Mesothelial cell of epicardium (in vitro differentiated cells): ENCODE data around the gene SLC9A7. TPM values are rescaled to one million over a fixed set of nuclear protein-coding genes. Genes with fewer than 3 reads are reported as not detected.
"Not testable (repeated sequence)": the region's sequence is repeated elsewhere in the genome, so short reads cannot be mapped to it uniquely, and the experiment has no call there.

Experiments
- DNase-seq, 2 experiments: peaks; one replicate each; pipeline ENCODE4 v3.0.0; 2021; ENCODE audit warnings: low spot score in 2 of 2; ENCODE audit not compliant: unreplicated experiment in 2 of 2
- H3K27ac Mint-ChIP-seq: 2 replicates; pipeline ENCODE4 v1.8.0; 2021; ENCODE audit warnings: mixed read lengths
- H3K27me3 Mint-ChIP-seq: 2 replicates; pipeline ENCODE4 v1.8.0; 2021; ENCODE audit warnings: low read depth, mixed read lengths
- H3K36me3 Mint-ChIP-seq: 2 replicates; pipeline ENCODE4 v1.8.0; 2021; ENCODE audit warnings: mixed read lengths
- H3K4me1 Mint-ChIP-seq: 2 replicates; pipeline ENCODE4 v1.8.0; 2021; ENCODE audit warnings: mixed read lengths
- H3K4me3 Mint-ChIP-seq: 2 replicates; pipeline ENCODE4 v1.8.0; 2021; ENCODE audit warnings: mild to moderate bottlenecking, moderate library complexity, mixed read lengths
- H3K9me3 Mint-ChIP-seq: 2 replicates; pipeline ENCODE4 v1.8.0; 2021; ENCODE audit warnings: mixed read lengths
- total RNA-seq: library from RNA; stranded (reverse); gene quantifications from 3 replicates; pipeline ENCODE4 v1.2.1, GENCODE V29; 2021
- TF ChIP-seq, protein P1 (sequence below): fragments of 200-600 bp; sonication (generic); IDR thresholded peaks from one replicate; pipeline ENCODE4 v1.5.0; 2021; ENCODE audit warnings: antibody characterized with exemption; ENCODE audit not compliant: unreplicated experiment

SLC9A7 gene
- total RNA-seq, 1 donor from 2014 or later, result 14.1 TPM

DNA sequence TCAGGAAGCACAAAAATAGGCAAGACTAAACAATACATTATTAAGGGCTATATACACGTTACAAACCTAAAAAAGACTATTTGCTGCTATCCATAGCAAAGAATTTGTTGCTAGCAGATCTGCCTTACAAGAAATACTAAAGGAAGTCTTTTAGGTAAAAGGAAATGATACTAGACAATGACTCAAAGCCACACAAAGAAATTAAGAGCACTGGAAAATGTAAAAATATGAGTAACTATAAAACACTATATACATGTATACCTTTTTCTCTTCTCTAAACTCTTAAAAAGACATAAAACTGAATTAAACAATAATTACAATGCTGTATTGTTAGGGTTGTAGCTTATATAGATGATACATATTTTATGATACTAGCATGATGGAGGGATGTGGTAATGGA is 25.7 kb downstream of the SLC9A7 start:
- no peak for DNase-seq
- Mint-ChIP-seq H3K27me3 (no peaks in the 10 kb centered on the region), H3K36me3 (peaks cover 19% of the 10 kb centered on the region), H3K9me3 (peaks cover 62% of the 10 kb centered on the region), H3K4me3 (no peak overlapping the region), H3K27ac (no peak overlapping the region), H3K4me1 (no peaks in the 10 kb centered on the region)
- TF ChIP-seq, protein P1, sequence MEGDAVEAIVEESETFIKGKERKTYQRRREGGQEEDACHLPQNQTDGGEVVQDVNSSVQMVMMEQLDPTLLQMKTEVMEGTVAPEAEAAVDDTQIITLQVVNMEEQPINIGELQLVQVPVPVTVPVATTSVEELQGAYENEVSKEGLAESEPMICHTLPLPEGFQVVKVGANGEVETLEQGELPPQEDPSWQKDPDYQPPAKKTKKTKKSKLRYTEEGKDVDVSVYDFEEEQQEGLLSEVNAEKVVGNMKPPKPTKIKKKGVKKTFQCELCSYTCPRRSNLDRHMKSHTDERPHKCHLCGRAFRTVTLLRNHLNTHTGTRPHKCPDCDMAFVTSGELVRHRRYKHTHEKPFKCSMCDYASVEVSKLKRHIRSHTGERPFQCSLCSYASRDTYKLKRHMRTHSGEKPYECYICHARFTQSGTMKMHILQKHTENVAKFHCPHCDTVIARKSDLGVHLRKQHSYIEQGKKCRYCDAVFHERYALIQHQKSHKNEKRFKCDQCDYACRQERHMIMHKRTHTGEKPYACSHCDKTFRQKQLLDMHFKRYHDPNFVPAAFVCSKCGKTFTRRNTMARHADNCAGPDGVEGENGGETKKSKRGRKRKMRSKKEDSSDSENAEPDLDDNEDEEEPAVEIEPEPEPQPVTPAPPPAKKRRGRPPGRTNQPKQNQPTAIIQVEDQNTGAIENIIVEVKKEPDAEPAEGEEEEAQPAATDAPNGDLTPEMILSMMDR, result no peak

- TF ChIP-seq, protein P1, result no peak
- Mint-ChIP-seq H3K36me3 (peaks cover 2% of the 10 kb centered on the region), H3K4me3 (no peak overlapping the region), H3K4me1 (no peaks in the 10 kb centered on the region), H3K27me3 (no peaks in the 10 kb centered on the region), H3K27ac (no peak overlapping the region), H3K9me3 (peaks cover 46% of the 10 kb centered on the region)
- DNase-seq, result no peak
Observed at GRCh38 chrX:46730765-46731164, 28.2 kb downstream of the SLC9A7 start.

GRCh38 chrX:46727441-46727840 is 31.5 kb downstream of the SLC9A7 start:
- Mint-ChIP-seq H3K27me3 (no peaks in the 10 kb centered on the region), H3K36me3 (no peaks in the 10 kb centered on the region), H3K9me3 (peaks cover 26% of the 10 kb centered on the region), H3K4me1 (no peaks in the 10 kb centered on the region), H3K27ac (no peak overlapping the region), H3K4me3 (no peak overlapping the region)
- TF ChIP-seq, protein P1, result no peak
- no peak for DNase-seq

DNA sequence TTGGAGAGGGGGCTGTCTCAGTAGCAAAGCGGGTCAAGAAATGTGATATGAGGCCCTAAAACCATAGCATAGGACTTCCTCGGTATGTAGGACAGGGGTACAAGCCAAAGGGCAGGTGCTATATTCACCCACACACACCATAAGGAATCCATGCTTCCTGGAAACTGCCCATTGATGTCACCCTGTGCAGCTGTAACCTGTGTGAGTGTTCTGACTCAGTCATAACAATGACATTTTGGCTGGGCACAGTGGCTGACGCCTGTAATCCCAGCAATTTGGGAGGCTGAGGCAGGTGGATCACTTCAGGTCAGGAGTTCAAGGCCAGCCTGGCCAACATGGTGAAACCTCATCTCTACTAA is 35.4 kb downstream of the SLC9A7 start:
- H3K4me3 Mint-ChIP-seq, H3K27ac Mint-ChIP-seq, H3K27me3 Mint-ChIP-seq, H3K4me1 Mint-ChIP-seq, DNase-seq, H3K36me3 Mint-ChIP-seq: not testable (repeated sequence)
- H3K9me3 Mint-ChIP-seq, result peaks cover 30% of the 10 kb centered on the region

- H3K27ac Mint-ChIP-seq, result no peak overlapping the region
- no peak overlapping the region for H3K4me3 Mint-ChIP-seq
Observed at GRCh38 chrX:46722742-46723568, 36.0 kb downstream of the SLC9A7 start.

DNA sequence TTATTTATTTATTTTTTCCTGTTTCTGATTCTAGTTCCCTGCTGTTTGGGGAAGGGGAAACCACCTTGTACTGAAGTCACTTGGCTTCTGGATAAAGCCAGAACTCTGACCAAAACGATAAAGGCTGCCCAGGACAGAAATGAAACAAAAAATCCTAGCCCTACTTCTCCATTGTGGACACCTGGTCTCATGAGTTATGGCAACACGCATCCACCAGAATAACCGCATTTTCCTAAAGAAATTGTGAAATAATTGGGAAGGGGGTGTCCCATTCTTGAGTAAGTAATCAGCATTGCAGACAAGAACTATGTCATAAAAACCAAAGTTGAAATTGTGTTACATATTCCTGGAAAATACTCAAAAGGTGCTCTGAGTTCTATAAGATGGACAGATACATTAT is 42.1 kb downstream of the SLC9A7 start:
- H3K27me3 Mint-ChIP-seq, result no peaks in the 10 kb centered on the region
- no peaks in the 10 kb centered on the region for H3K4me1 Mint-ChIP-seq
- no peak for DNase-seq
- H3K9me3 Mint-ChIP-seq, result peaks cover 30% of the 10 kb centered on the region
- TF ChIP-seq, protein P1, result no peak
- no peak overlapping the region for H3K27ac Mint-ChIP-seq
- H3K36me3 Mint-ChIP-seq, result no peaks in the 10 kb centered on the region
- H3K4me3 Mint-ChIP-seq, result no peak overlapping the region

More at GRCh38 chrX:46722742-46723568, 36.0 kb downstream of the SLC9A7 start:
- TF ChIP-seq, protein P1, result no peak
- DNase-seq, result no peak
- Mint-ChIP-seq H3K27me3 (no peaks in the 10 kb centered on the region), H3K36me3 (no peaks in the 10 kb centered on the region), H3K9me3 (peaks cover 30% of the 10 kb centered on the region), H3K4me1 (no peaks in the 10 kb centered on the region)
